Neural progenitor cell (in vitro differentiated cells): Measurements from ENCODE around the gene INPP5F.

Experiments
- CTCF ChIP-seq: fragments of 200-600 bp; sonication (generic); IDR thresholded peaks from 2 replicates; pipeline ENCODE4 v1.5.1; 2017; ENCODE audit warnings: antibody characterized with exemption, mild to moderate bottlenecking
- EZH2 ChIP-seq: fragments of 200-600 bp; sonication (generic); IDR thresholded peaks from 2 replicates; pipeline ENCODE4 v1.6.1; 2017; ENCODE audit warnings: antibody characterized with exemption, mild to moderate bottlenecking, moderate library complexity

- TF ChIP-seq CTCF (no peak), EZH2 (no peak)
Observed at GRCh38 chr10:119778776-119779445, 53.1 kb downstream of the INPP5F start.
